ENCODE data around the gene PBX1.

PBX1 gene

GRCh38 chr1:164700683-164701082 lies 141.7 kb downstream of the PBX1 start:
- no peak for DNase-seq (ENCODE audit: low spot score)

- DNase-seq (ENCODE audit: low spot score): no peak
These were observed 142.3 kb downstream of the PBX1 start for GRCh38 chr1:164701189-164701761.

- DNase-seq (ENCODE audit: low spot score): no peak
These were observed 143.2 kb downstream of the PBX1 start for GRCh38 chr1:164702216-164702615.

- no peak for DNase-seq (ENCODE audit: low spot score)
These were observed 143.7 kb downstream of the PBX1 start for GRCh38 chr1:164702664-164703063.

- no peak for DNase-seq (ENCODE audit: low spot score)
These were observed 144.5 kb downstream of the PBX1 start for GRCh38 chr1:164703463-164703862.

GRCh38 chr1:164703960-164704411 lies 145.0 kb downstream of the PBX1 start:
- no peak for DNase-seq (ENCODE audit: low spot score)

- DNase-seq (ENCODE audit: low spot score): no peak
These were observed 146.0 kb downstream of the PBX1 start for GRCh38 chr1:164704954-164705353.

GRCh38 chr1:164706606-164706987 lies 147.6 kb downstream of the PBX1 start:
- no peak for DNase-seq (ENCODE audit: low spot score)

- DNase-seq (ENCODE audit: low spot score): no peak
These were observed 148.9 kb downstream of the PBX1 start for GRCh38 chr1:164707868-164708331.

- no peak for DNase-seq (ENCODE audit: low spot score)
These were observed 149.6 kb downstream of the PBX1 start for GRCh38 chr1:164708596-164708995.

- DNase-seq (ENCODE audit: low spot score): no peak
These were observed 150.1 kb downstream of the PBX1 start for GRCh38 chr1:164709126-164709525.

- no peak for DNase-seq (ENCODE audit: low spot score)
These were observed 150.7 kb downstream of the PBX1 start for GRCh38 chr1:164709541-164710278.

GRCh38 chr1:164712131-164713036 lies 153.4 kb downstream of the PBX1 start:
- DNase-seq (ENCODE audit: low spot score): no peak

- DNase-seq (ENCODE audit: low spot score): no peak
These were observed 154.6 kb downstream of the PBX1 start for GRCh38 chr1:164713456-164714207.

- no peak for DNase-seq (ENCODE audit: low spot score)
These were observed 158.2 kb downstream of the PBX1 start for GRCh38 chr1:164716992-164717703.

- DNase-seq (ENCODE audit: low spot score): no peak
These were observed 159.8 kb downstream of the PBX1 start for GRCh38 chr1:164718821-164719220.

- no peak for DNase-seq (ENCODE audit: low spot score)
These were observed 160.9 kb downstream of the PBX1 start for GRCh38 chr1:164719676-164720439.

GRCh38 chr1:164720440-164721227 lies 161.7 kb downstream of the PBX1 start:
- DNase-seq (ENCODE audit: low spot score): no peak

GRCh38 chr1:164721228-164721496 lies 162.2 kb downstream of the PBX1 start:
- no peak for DNase-seq (ENCODE audit: low spot score)

GRCh38 chr1:164723296-164723798 lies 164.4 kb downstream of the PBX1 start:
- no peak for DNase-seq (ENCODE audit: low spot score)

Measured in CD4-positive, alpha-beta T cell treated with Interleukin-2 at 100 ng/mL for 4 hours (primary cell).